Loucy (cell line): ENCODE results near the gene CCL14.
A peak's percentile ranks its signal among the peaks of the same experiment; 100 is the strongest.

ENCODE experiments used
- H2AFZ ChIP-seq: fragments of 200-600 bp; sonication (generic); 2 replicates; pipeline ENCODE4 v1.6.0; 2016; ENCODE audit warnings: antibody characterized with exemption, mild to moderate bottlenecking, low read length, moderate library complexity
- H3F3A ChIP-seq: fragments of 200-600 bp; 2 replicates; pipeline ENCODE4 v1.6.0; 2016; ENCODE audit warnings: antibody characterized with exemption, low read depth, mild to moderate bottlenecking
- H3K27me3 ChIP-seq: fragments of 200-600 bp; sonication (generic); 2 replicates; pipeline ENCODE4 v1.6.1; 2014; ENCODE audit warnings: low read length, mild to moderate bottlenecking; ENCODE audit not compliant: insufficient read depth, poor library complexity, severe bottlenecking
- H3K36me3 ChIP-seq: fragments of 200-600 bp; sonication (generic); 2 replicates; pipeline ENCODE4 v1.6.1; 2016; ENCODE audit warnings: low read length; ENCODE audit not compliant: insufficient read depth
- H3K4me1 ChIP-seq: fragments of 200-600 bp; sonication (generic); 2 replicates; pipeline ENCODE4 v1.5.1; 2014; ENCODE audit warnings: low read length, mild to moderate bottlenecking; ENCODE audit not compliant: insufficient read depth, poor library complexity, severe bottlenecking
- H3K4me2 ChIP-seq: fragments of 200-600 bp; sonication (generic); 2 replicates; pipeline ENCODE4 v1.6.0; 2014; ENCODE audit warnings: antibody characterized with exemption, low read length, low read depth, mild to moderate bottlenecking; ENCODE audit not compliant: poor library complexity, severe bottlenecking
- H3K4me3 ChIP-seq: fragments of 200-600 bp; sonication (generic); 2 replicates; pipeline ENCODE4 v1.5.1; 2014; ENCODE audit warnings: low read length, mild to moderate bottlenecking, mixed read lengths; ENCODE audit not compliant: poor library complexity, severe bottlenecking
- H3K79me2 ChIP-seq: fragments of 200-600 bp; sonication (generic); 2 replicates; pipeline ENCODE4 v1.6.1; 2014; ENCODE audit warnings: low read length; ENCODE audit not compliant: insufficient read depth
- H3K9ac ChIP-seq: fragments of 200-600 bp; sonication (generic); 2 replicates; pipeline ENCODE4 v1.6.0; 2014; ENCODE audit warnings: mild to moderate bottlenecking, low read depth, low read length, moderate library complexity; ENCODE audit not compliant: poor library complexity, severe bottlenecking
- H3K9me2 ChIP-seq: fragments of 200-600 bp; sonication (generic); replicated peaks from 2 replicates; pipeline ENCODE4 v1.6.1; 2016; ENCODE audit warnings: low read depth, low read length, mixed read lengths
- H3K9me3 ChIP-seq: fragments of 200-600 bp; sonication (generic); 2 replicates; pipeline ENCODE4 v1.6.1; 2014; ENCODE audit warnings: mild to moderate bottlenecking, antibody characterized with exemption, low read length, low read depth; ENCODE audit not compliant: insufficient read depth
- H4K20me1 ChIP-seq: fragments of 200-600 bp; sonication (generic); 2 replicates; pipeline ENCODE4 v1.6.0; 2014; ENCODE audit warnings: antibody characterized with exemption, low read length, mild to moderate bottlenecking; ENCODE audit not compliant: insufficient read depth, poor library complexity, severe bottlenecking
- EZH2phosphoT487 ChIP-seq: fragments of 200-600 bp; IDR thresholded peaks from 2 replicates; pipeline ENCODE4 v1.6.1; 2018; ENCODE audit warnings: antibody characterized with exemption, mild to moderate bottlenecking, moderate library complexity, borderline replicate concordance
- TF ChIP-seq, protein P1 (sequence below): fragments of 200-600 bp; sonication (generic); conservative IDR thresholded peaks from 2 replicates; pipeline ENCODE4 v1.5.1; 2014; ENCODE audit warnings: mild to moderate bottlenecking, antibody characterized with exemption, low read length

The CCL14 gene

GRCh38 chr17:35936063-35936462 is 50.5 kb downstream of the CCL14 start:
- no peaks in the 10 kb centered on the region for H3F3A ChIP-seq
- H3K36me3 ChIP-seq, result no peaks in the 10 kb centered on the region
- no peak for TF ChIP-seq EZH2phosphoT487
- TF ChIP-seq, protein P1, sequence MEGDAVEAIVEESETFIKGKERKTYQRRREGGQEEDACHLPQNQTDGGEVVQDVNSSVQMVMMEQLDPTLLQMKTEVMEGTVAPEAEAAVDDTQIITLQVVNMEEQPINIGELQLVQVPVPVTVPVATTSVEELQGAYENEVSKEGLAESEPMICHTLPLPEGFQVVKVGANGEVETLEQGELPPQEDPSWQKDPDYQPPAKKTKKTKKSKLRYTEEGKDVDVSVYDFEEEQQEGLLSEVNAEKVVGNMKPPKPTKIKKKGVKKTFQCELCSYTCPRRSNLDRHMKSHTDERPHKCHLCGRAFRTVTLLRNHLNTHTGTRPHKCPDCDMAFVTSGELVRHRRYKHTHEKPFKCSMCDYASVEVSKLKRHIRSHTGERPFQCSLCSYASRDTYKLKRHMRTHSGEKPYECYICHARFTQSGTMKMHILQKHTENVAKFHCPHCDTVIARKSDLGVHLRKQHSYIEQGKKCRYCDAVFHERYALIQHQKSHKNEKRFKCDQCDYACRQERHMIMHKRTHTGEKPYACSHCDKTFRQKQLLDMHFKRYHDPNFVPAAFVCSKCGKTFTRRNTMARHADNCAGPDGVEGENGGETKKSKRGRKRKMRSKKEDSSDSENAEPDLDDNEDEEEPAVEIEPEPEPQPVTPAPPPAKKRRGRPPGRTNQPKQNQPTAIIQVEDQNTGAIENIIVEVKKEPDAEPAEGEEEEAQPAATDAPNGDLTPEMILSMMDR, result no peak
- no peaks in the 10 kb centered on the region for H3K9me3 ChIP-seq
- H3K4me3 ChIP-seq, result no peak overlapping the region
- no peak overlapping the region for H3K4me2 ChIP-seq
- H4K20me1 ChIP-seq, result no peaks in the 10 kb centered on the region
- no peaks in the 10 kb centered on the region for H3K27me3 ChIP-seq
- peak overlapping the region; percentile 28; the same call in 1 of the 2 replicates for H2AFZ ChIP-seq
- H3K9me2 ChIP-seq, result no peaks in the 10 kb centered on the region
- H3K79me2 ChIP-seq, result no peaks in the 10 kb centered on the region
- peaks cover 3% of the 10 kb centered on the region for H3K4me1 ChIP-seq
- no peak overlapping the region for H3K9ac ChIP-seq

DNA sequence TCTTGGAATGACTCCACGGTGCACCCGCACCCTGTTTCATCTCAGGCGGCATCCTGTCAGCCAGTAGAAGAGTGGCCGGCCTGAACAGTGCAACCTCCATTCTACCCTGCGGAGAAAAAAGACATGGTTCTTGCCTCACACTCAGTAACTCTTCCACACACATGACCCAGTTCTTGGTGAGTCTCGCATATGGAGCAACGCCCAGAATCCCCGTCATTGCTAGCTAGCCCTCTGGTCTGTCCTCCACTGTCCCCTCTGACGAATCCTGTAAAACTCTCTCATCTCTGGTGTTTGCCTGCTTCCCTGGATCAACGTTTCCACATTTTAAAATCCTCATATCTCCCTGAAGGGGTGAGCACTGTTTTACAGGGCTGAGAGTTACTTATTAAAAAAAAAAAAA is 51.8 kb downstream of the CCL14 start:
- Histone ChIP-seq H3K27me3 (no peaks in the 10 kb centered on the region), H3K36me3 (no peaks in the 10 kb centered on the region), H3K9me2 (no peaks in the 10 kb centered on the region), H2AFZ (no peak overlapping the region), H3K9me3 (no peaks in the 10 kb centered on the region), H4K20me1 (no peaks in the 10 kb centered on the region), H3F3A (no peaks in the 10 kb centered on the region), H3K4me1 (peaks cover 12% of the 10 kb centered on the region), H3K9ac (no peak overlapping the region), H3K4me2 (no peak overlapping the region), H3K4me3 (no peak overlapping the region), H3K79me2 (peaks cover 8% of the 10 kb centered on the region)
- TF ChIP-seq, protein P1, result no peak
- TF ChIP-seq EZH2phosphoT487, result no peak
